Activated naive CD8-positive, alpha-beta T cell treated with anti-CD3 and anti-CD28 coated beads for 36 hours (primary cell): ENCODE data around the gene FRK. TPM values are rescaled to one million over a fixed set of nuclear protein-coding genes. Genes with fewer than 3 reads are reported as not detected.

Experiments
- DNase-seq: peaks from one replicate; pipeline ENCODE4 v3.0.0; 2021
- H3K27ac Mint-ChIP-seq: one replicate; pipeline ENCODE4 v1.8.0; 2022; ENCODE audit warnings: mild to moderate bottlenecking, moderate library complexity, mixed read lengths
- H3K27me3 Mint-ChIP-seq: one replicate; pipeline ENCODE4 v1.8.0; 2022; ENCODE audit warnings: mild to moderate bottlenecking, mixed read lengths
- H3K36me3 Mint-ChIP-seq: one replicate; pipeline ENCODE4 v1.8.0; 2021; ENCODE audit warnings: mild to moderate bottlenecking, mixed read lengths
- H3K4me1 Mint-ChIP-seq: one replicate; pipeline ENCODE4 v1.8.0; 2021; ENCODE audit warnings: mixed read lengths
- H3K4me3 Mint-ChIP-seq: one replicate; pipeline ENCODE4 v1.8.0; 2022; ENCODE audit warnings: mild to moderate bottlenecking, moderate library complexity, mixed read lengths
- H3K9me3 Mint-ChIP-seq: one replicate; pipeline ENCODE4 v1.8.0; 2022; ENCODE audit warnings: mixed read lengths
- total RNA-seq, 2 experiments: library from RNA; stranded (reverse); gene quantifications; one replicate each; pipeline ENCODE4 v1.2.3, GENCODE V29; 2021

Gene FRK
- total RNA-seq, 2 experiments from 2014 or later, result 0.06 to 0.08 TPM

GRCh38 chr6:116088946-116089345, 28.3 kb upstream of the FRK start:
- no peak for DNase-seq
- peaks cover 2% of the 10 kb centered on the region for H3K4me1 Mint-ChIP-seq
- no peak overlapping the region for H3K4me3 Mint-ChIP-seq
- no peaks in the 10 kb centered on the region for H3K27me3 Mint-ChIP-seq
- H3K36me3 Mint-ChIP-seq, result no peaks in the 10 kb centered on the region
- no peak overlapping the region for H3K27ac Mint-ChIP-seq
- H3K9me3 Mint-ChIP-seq, result no peaks in the 10 kb centered on the region

DNA sequence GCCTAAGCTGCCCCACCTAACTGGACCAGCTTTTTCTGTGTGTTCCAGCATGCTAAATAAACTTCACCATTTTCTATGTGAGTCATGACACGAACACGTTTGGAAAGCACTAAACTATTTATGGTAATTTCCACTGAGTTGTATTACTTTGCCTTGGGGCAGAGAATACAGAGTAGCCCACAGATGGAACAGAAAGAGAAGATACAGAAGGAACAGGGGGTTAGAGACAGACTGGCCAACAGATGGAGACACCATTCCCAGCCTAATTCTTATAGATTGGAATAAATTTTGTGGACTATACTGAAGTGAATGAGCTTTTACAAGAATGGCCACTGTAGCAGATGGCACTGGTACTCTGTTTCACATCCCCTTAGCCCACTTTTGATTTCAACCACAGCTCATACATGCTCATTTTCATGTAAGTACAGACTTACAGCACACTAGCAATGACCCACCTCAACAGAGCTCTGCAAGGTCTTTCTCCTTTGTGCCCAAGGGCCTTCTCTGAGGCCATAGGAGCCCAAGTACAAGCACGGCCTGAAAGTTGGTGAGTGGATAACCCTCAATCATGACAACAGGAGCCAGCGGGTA, 26.8 kb upstream of the FRK start:
- no peak overlapping the region for H3K27ac Mint-ChIP-seq

GRCh38 chr6:116084284-116084683, 23.6 kb upstream of the FRK start:
- H3K27me3 Mint-ChIP-seq, result peaks cover 17% of the 10 kb centered on the region
- no peaks in the 10 kb centered on the region for H3K36me3 Mint-ChIP-seq
- H3K27ac Mint-ChIP-seq, result no peak overlapping the region
- no peak overlapping the region for H3K4me3 Mint-ChIP-seq
- no peak for DNase-seq
- no peaks in the 10 kb centered on the region for H3K9me3 Mint-ChIP-seq
- peaks cover 2% of the 10 kb centered on the region for H3K4me1 Mint-ChIP-seq

More for the DNA sequence above, 26.8 kb upstream of the FRK start:
- no peak for DNase-seq
- H3K36me3 Mint-ChIP-seq, result no peaks in the 10 kb centered on the region
- no peaks in the 10 kb centered on the region for H3K9me3 Mint-ChIP-seq
- H3K4me1 Mint-ChIP-seq, result peaks cover 2% of the 10 kb centered on the region
- no peak overlapping the region for H3K4me3 Mint-ChIP-seq
- peaks cover 3% of the 10 kb centered on the region for H3K27me3 Mint-ChIP-seq

GRCh38 chr6:116083052-116083451, 22.4 kb upstream of the FRK start:
- H3K27ac Mint-ChIP-seq, result no peak overlapping the region
- H3K4me3 Mint-ChIP-seq, result no peak overlapping the region
- H3K36me3 Mint-ChIP-seq, result no peaks in the 10 kb centered on the region
- peaks cover 26% of the 10 kb centered on the region for H3K27me3 Mint-ChIP-seq
- H3K4me1 Mint-ChIP-seq, result peaks cover 2% of the 10 kb centered on the region
- no peak for DNase-seq
- no peaks in the 10 kb centered on the region for H3K9me3 Mint-ChIP-seq

DNA sequence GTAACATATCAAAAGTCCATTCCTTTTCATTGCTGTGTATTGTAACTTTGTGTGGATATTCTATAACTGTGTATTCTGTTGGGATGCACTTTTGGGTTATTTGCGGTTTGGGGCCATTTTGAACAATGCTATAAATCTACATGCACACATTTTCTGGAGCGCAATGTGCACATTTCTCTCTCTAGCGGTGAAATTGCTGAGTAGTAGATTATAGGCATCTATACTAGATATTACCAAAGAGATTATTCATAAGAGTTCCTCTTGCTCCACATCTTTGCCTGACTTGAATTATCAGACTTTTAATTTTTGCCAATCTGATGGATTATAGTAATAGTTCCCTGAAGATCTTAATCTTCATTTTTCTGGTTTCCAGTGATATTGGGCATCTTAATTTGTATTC, 18.3 kb upstream of the FRK start:
- Mint-ChIP-seq H3K27me3 (peaks cover 36% of the 10 kb centered on the region), H3K9me3 (no peaks in the 10 kb centered on the region), H3K27ac (no peak overlapping the region)

GRCh38 chr6:116078522-116078921, 17.8 kb upstream of the FRK start:
- H3K4me1 Mint-ChIP-seq, result no peaks in the 10 kb centered on the region
- no peaks in the 10 kb centered on the region for H3K36me3 Mint-ChIP-seq
- no peaks in the 10 kb centered on the region for H3K9me3 Mint-ChIP-seq
- no peak overlapping the region for H3K4me3 Mint-ChIP-seq
- no peak for DNase-seq
- H3K27ac Mint-ChIP-seq, result no peak overlapping the region
- H3K27me3 Mint-ChIP-seq, result peaks cover 36% of the 10 kb centered on the region

More for the DNA sequence above, 18.3 kb upstream of the FRK start:
- no peaks in the 10 kb centered on the region for H3K4me1 Mint-ChIP-seq
- H3K36me3 Mint-ChIP-seq, result no peaks in the 10 kb centered on the region
- no peak for DNase-seq
- no peak overlapping the region for H3K4me3 Mint-ChIP-seq

- Mint-ChIP-seq H3K27me3 (peaks cover 26% of the 10 kb centered on the region), H3K9me3 (no peaks in the 10 kb centered on the region), H3K4me3 (no peak overlapping the region), H3K4me1 (peaks cover 7% of the 10 kb centered on the region), H3K36me3 (no peaks in the 10 kb centered on the region), H3K27ac (no peak overlapping the region)
- DNase-seq, result no peak
Measured at GRCh38 chr6:116074732-116075390, 14.2 kb upstream of the FRK start.

- Mint-ChIP-seq H3K27ac (no peak overlapping the region), H3K27me3 (peaks cover 22% of the 10 kb centered on the region), H3K36me3 (no peaks in the 10 kb centered on the region), H3K4me1 (peaks cover 7% of the 10 kb centered on the region), H3K9me3 (no peaks in the 10 kb centered on the region), H3K4me3 (no peak overlapping the region)
- DNase-seq, result no peak
Measured at GRCh38 chr6:116073765-116074440, 13.2 kb upstream of the FRK start.

DNA sequence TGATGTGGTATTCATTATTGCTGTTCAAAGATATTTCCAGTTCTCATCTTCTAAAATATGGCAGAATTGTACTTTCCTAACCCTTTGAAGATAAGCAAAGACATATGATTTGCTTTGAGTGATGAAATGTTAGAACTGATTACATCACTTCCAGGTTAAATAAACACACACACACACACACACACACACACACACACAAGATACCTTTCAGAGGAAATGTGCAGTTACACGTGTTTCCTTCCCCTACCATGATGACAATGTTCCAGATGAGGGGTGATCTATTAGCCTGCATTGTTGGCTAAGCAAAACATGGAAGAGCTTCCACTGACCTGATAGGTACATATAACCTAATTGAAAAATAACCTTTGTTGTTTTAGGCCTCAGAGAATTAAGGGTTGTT, 11.7 kb upstream of the FRK start:
- peaks cover 12% of the 10 kb centered on the region for H3K27me3 Mint-ChIP-seq
- H3K4me1 Mint-ChIP-seq, result peaks cover 7% of the 10 kb centered on the region
- no peak for DNase-seq
- no peaks in the 10 kb centered on the region for H3K36me3 Mint-ChIP-seq
- no peak overlapping the region for H3K27ac Mint-ChIP-seq
- no peaks in the 10 kb centered on the region for H3K9me3 Mint-ChIP-seq
- H3K4me3 Mint-ChIP-seq, result no peak overlapping the region

GRCh38 chr6:116070616-116071389, 10.1 kb upstream of the FRK start:
- Mint-ChIP-seq H3K27ac (no peak overlapping the region), H3K4me3 (no peak overlapping the region), H3K4me1 (peaks cover 7% of the 10 kb centered on the region), H3K9me3 (no peaks in the 10 kb centered on the region), H3K27me3 (peaks cover 10% of the 10 kb centered on the region), H3K36me3 (no peaks in the 10 kb centered on the region)
- DNase-seq, result no peak

DNA sequence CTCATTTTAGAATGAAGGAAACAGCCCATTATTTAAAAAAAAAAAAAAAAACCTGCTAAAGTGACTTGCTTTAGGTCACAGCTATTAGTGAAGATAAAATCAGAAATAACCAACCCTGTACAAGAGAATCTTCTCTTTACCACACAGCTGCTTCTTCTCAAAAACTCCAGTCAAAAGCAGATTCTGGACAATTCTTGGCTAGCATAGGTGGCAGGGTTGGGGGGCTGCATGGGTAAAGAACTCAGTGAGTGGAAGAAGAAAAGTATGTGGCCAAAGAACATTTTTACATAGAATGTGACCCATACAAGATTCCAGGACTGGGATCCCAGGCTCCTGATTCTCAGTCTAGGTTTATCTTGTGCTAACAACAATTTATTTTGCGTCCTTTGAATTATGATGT, 9.4 kb upstream of the FRK start:
- DNase-seq, result no peak
- Mint-ChIP-seq H3K36me3 (no peaks in the 10 kb centered on the region), H3K27me3 (peaks cover 7% of the 10 kb centered on the region), H3K27ac (no peak overlapping the region), H3K9me3 (no peaks in the 10 kb centered on the region), H3K4me1 (peaks cover 7% of the 10 kb centered on the region), H3K4me3 (no peak overlapping the region)

DNA sequence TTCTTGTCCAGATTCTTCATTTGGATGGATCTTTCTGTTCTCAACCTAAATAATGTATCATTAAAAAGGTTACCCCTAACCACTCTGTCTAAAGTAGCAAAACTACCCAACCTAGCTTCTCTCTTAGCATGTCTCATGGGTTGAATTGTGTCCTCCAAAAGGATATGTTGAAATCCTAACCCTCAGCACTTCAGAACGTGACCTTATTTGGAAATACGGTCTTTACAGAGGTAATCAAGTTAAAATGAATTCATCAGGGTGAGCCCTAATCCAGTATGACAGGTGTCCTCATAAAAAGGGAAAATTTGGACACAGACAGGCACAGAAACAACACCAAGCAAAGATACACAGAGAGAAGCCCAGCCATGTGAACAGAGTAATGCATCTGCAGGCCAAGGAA, 6.1 kb upstream of the FRK start:
- Mint-ChIP-seq H3K9me3 (no peaks in the 10 kb centered on the region), H3K27me3 (peaks cover under 1% of the 10 kb centered on the region), H3K4me3 (no peak overlapping the region), H3K36me3 (no peaks in the 10 kb centered on the region), H3K27ac (no peak overlapping the region), H3K4me1 (no peaks in the 10 kb centered on the region)
- no peak for DNase-seq

DNA sequence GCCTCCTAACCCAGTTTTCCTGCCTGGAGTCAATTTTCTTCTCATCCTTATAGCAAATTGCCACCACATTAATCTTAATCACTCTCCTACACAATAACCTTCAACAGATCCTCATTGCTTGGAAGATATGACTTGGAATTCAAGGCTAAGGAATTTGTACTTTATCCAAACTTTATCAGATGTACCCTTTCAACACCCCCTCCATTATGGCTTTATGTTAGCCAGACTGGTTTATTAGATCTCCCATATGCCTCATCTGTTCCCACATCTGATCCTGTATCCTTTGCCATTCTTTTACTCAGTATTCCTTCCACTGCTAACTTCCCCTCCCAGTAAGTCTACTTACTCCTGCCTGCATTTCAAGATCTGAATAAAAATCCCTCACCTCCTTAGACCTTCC, 4.0 kb upstream of the FRK start:
- H3K9me3 Mint-ChIP-seq, result no peaks in the 10 kb centered on the region
- no peaks in the 10 kb centered on the region for H3K36me3 Mint-ChIP-seq
- H3K4me1 Mint-ChIP-seq, result no peaks in the 10 kb centered on the region
- no peak overlapping the region for H3K27ac Mint-ChIP-seq
- peaks cover 6% of the 10 kb centered on the region for H3K27me3 Mint-ChIP-seq
- DNase-seq, result no peak
- H3K4me3 Mint-ChIP-seq, result no peak overlapping the region

DNA sequence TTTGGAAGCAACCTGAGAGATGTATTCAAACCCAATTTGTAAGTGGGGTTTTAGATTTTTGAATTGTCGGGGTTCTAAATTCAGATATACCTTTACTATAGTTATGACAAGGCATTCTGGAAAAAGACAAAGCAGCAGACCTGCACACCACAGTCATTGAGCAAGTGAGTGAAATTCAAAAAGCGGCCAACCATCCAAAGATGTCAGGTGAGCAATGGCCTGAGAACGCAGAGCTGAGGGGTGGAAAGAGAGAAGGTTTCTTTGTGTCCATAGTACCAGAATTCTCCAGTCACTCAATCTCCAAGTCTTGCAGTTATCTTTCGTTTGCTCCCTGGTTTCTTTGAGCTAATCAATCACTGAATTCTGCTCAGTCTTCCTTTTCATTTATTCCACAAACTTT, 1.8 kb upstream of the FRK start:
- Mint-ChIP-seq H3K36me3 (no peaks in the 10 kb centered on the region), H3K27me3 (peaks cover 6% of the 10 kb centered on the region), H3K4me1 (no peaks in the 10 kb centered on the region), H3K9me3 (no peaks in the 10 kb centered on the region), H3K27ac (no peak overlapping the region), H3K4me3 (no peak overlapping the region)
- DNase-seq, result no peak
